GM23338 (cell line): ENCODE measurements around the gene STAU1. TPM values are rescaled to one million over a fixed set of nuclear protein-coding genes. Genes with fewer than 3 reads are reported as not detected.

ENCODE experiments used
- ATAC-seq: fragments of 200-7000 bp; cut with Tn5 transposase; 3 replicates; pipeline ENCODE4 v1.9.1; 2020
- DNase-seq: peaks from one replicate; pipeline ENCODE4 v3.0.0-alpha.2; 2015; ENCODE audit warnings: low spot score
- H2AFZ ChIP-seq: fragments of 200-600 bp; sonication (generic); 2 replicates; pipeline ENCODE4 v1.8.0; 2016; ENCODE audit warnings: antibody characterized with exemption, mild to moderate bottlenecking, moderate library complexity
- H3F3A ChIP-seq: fragments of 200-600 bp; sonication (generic); replicated peaks from 2 replicates; pipeline ENCODE4 v1.8.0; 2017; ENCODE audit warnings: antibody characterized with exemption, mixed run types, low read depth
- H3K27ac ChIP-seq: fragments of 200-600 bp; sonication (generic); 2 replicates; pipeline ENCODE4 v1.6.1; 2016; ENCODE audit warnings: low read depth
- H3K27me3 ChIP-seq: fragments of 200-600 bp; sonication (generic); 2 replicates; pipeline ENCODE4 v1.8.0; 2016; ENCODE audit warnings: mild to moderate bottlenecking, mixed run types, moderate library complexity; ENCODE audit not compliant: insufficient read depth
- H3K36me3 ChIP-seq: fragments of 200-600 bp; sonication (generic); 2 replicates; pipeline ENCODE4 v1.8.0; 2016; ENCODE audit warnings: mild to moderate bottlenecking; ENCODE audit not compliant: insufficient read depth
- H3K4me1 ChIP-seq: fragments of 200-600 bp; sonication (generic); 2 replicates; pipeline ENCODE4 v1.8.0; 2016; ENCODE audit warnings: mild to moderate bottlenecking, moderate library complexity; ENCODE audit not compliant: insufficient read depth
- H3K4me2 ChIP-seq: fragments of 200-600 bp; sonication (generic); 2 replicates; pipeline ENCODE4 v1.7.1; 2017; ENCODE audit warnings: mixed run types
- H3K4me3 ChIP-seq: fragments of 200-600 bp; sonication (generic); 2 replicates; pipeline ENCODE4 v1.6.1; 2016; ENCODE audit warnings: mixed run types
- H3K79me2 ChIP-seq: fragments of 200-600 bp; sonication (generic); replicated peaks from 2 replicates; pipeline ENCODE4 v1.8.0; 2017; ENCODE audit warnings: mild to moderate bottlenecking; ENCODE audit not compliant: insufficient read depth
- H3K9me2 ChIP-seq: fragments of 200-600 bp; sonication (generic); 2 replicates; pipeline ENCODE4 v1.8.0; 2017; ENCODE audit not compliant: insufficient read depth
- H4K20me1 ChIP-seq: fragments of 200-600 bp; sonication (generic); replicated peaks from 2 replicates; pipeline ENCODE4 v1.8.0; 2017; ENCODE audit warnings: mild to moderate bottlenecking; ENCODE audit not compliant: insufficient read depth
- H3K27ac Mint-ChIP-seq: 2 replicates; pipeline ENCODE4 v1.8.0; 2020; ENCODE audit warnings: inconsistent platforms, mild to moderate bottlenecking, moderate library complexity, mixed read lengths
- H3K27me3 Mint-ChIP-seq: 3 replicates; pipeline ENCODE4 v1.8.0; 2022; ENCODE audit warnings: low read depth, mild to moderate bottlenecking, moderate library complexity, mixed read lengths, inconsistent platforms; ENCODE audit not compliant: insufficient read depth, poor library complexity
- H3K36me3 Mint-ChIP-seq: 3 replicates; pipeline ENCODE4 v1.8.0; 2021; ENCODE audit warnings: low read depth, mild to moderate bottlenecking, inconsistent platforms, moderate library complexity, mixed read lengths
- H3K4me1 Mint-ChIP-seq: 3 replicates; pipeline ENCODE4 v1.8.0; 2020; ENCODE audit warnings: mild to moderate bottlenecking, inconsistent platforms, mixed read lengths
- H3K4me3 Mint-ChIP-seq: 3 replicates; pipeline ENCODE4 v1.8.0; 2021; ENCODE audit warnings: moderate library complexity, mild to moderate bottlenecking, inconsistent platforms, mixed read lengths
- H3K9me3 Mint-ChIP-seq: 3 replicates; pipeline ENCODE4 v1.8.0; 2020; ENCODE audit warnings: moderate library complexity, mild to moderate bottlenecking, inconsistent platforms, mixed read lengths
- CREB1 ChIP-seq: fragments of 250-450 bp; sonication (Bioruptor Pico); IDR thresholded peaks from 2 replicates; pipeline ENCODE4 v1.5.0; 2020; ENCODE audit warnings: low read depth, mild to moderate bottlenecking, moderate library complexity
- CTCF ChIP-seq, 2 experiments: fragments of 200-600 bp in 1 of 2; sonication (generic) in 1 of 2; conservative IDR thresholded peaks; 2 replicates each; pipeline versions ENCODE4 v1.5.1 to v1.6.1; 2016 to 2017; ENCODE audit warnings: antibody characterized with exemption in 2 of 2, low read depth in 2 of 2, mild to moderate bottlenecking in 2 of 2, moderate library complexity in 1 of 2
- EZH2 ChIP-seq: fragments of 200-600 bp; sonication (generic); IDR thresholded peaks from one replicate; pipeline ENCODE4 v1.8.0; 2017; ENCODE audit warnings: antibody characterized with exemption, mild to moderate bottlenecking, low read depth; ENCODE audit not compliant: unreplicated experiment
- EZH2phosphoT487 ChIP-seq: fragments of 200-600 bp; sonication (generic); IDR thresholded peaks from one replicate; pipeline ENCODE4 v1.8.1; 2018; ENCODE audit warnings: antibody characterized with exemption; ENCODE audit not compliant: unreplicated experiment
- JUNB ChIP-seq: IDR thresholded peaks from one replicate; pipeline ENCODE4 v1.6.1; 2016; ENCODE audit warnings: antibody characterized with exemption; ENCODE audit not compliant: unreplicated experiment
- NANOG ChIP-seq: IDR thresholded peaks from 2 replicates; pipeline ENCODE4 v1.6.1; 2016; ENCODE audit warnings: antibody characterized with exemption, borderline replicate concordance
- POLR2AphosphoS5 ChIP-seq: IDR thresholded peaks from 2 replicates; pipeline ENCODE4 v1.6.1; 2016; ENCODE audit warnings: antibody characterized with exemption, low read depth
- STAT1 ChIP-seq: IDR thresholded peaks from one replicate; pipeline ENCODE4 v1.6.1; 2016; ENCODE audit warnings: antibody characterized with exemption; ENCODE audit not compliant: unreplicated experiment
- ZNF114 ChIP-seq: fragments of 250-450 bp; sonication (Bioruptor Pico); IDR thresholded peaks from 2 replicates; pipeline ENCODE4 v1.5.0; 2020; ENCODE audit warnings: mild to moderate bottlenecking, moderate library complexity
- ZNF331 ChIP-seq: fragments of 250-450 bp; sonication (Bioruptor Pico); IDR thresholded peaks from 2 replicates; pipeline ENCODE4 v1.5.0; 2020; ENCODE audit warnings: low read depth, mild to moderate bottlenecking, moderate library complexity
- ZNF462 ChIP-seq: fragments of 250-450 bp; sonication (Bioruptor Pico); IDR thresholded peaks from 2 replicates; pipeline ENCODE4 v1.5.0; 2020; ENCODE audit warnings: mild to moderate bottlenecking, moderate library complexity
- polyA plus RNA-seq: library from polyadenylated mRNA; unstranded; fragments of >200 nt; fragmentation: Nextera tagmentation; extraction: Ambion mirVana; gene quantifications from 2 replicates; pipeline ENCODE4 v1.2.1, GENCODE V29; 2016
- total RNA-seq: library from RNA; depleted of rRNA; stranded (reverse); fragments of >200 nt; shearing (Covaris generic); gene quantifications from 2 replicates; pipeline ENCODE4 v1.2.3, GENCODE V29; 2014

The STAU1 gene
- total and polyA plus RNA-seq, 2 experiments from 2014 or later = 102 TPM

GRCh38 chr20:49163696-49164095 is 24.4 kb downstream of the STAU1 start (continued):
- TF ChIP-seq ZNF462 (CRISPR knock-in tag) = no peak
- TF ChIP-seq NANOG = no peak
- TF ChIP-seq STAT1 = no peak
- no peak for TF ChIP-seq ZNF331
- TF ChIP-seq ZNF114 (CRISPR knock-in tag) = no peak
- TF ChIP-seq CREB1 (CRISPR knock-in tag) = no peak
- no peak for TF ChIP-seq EZH2

DNA sequence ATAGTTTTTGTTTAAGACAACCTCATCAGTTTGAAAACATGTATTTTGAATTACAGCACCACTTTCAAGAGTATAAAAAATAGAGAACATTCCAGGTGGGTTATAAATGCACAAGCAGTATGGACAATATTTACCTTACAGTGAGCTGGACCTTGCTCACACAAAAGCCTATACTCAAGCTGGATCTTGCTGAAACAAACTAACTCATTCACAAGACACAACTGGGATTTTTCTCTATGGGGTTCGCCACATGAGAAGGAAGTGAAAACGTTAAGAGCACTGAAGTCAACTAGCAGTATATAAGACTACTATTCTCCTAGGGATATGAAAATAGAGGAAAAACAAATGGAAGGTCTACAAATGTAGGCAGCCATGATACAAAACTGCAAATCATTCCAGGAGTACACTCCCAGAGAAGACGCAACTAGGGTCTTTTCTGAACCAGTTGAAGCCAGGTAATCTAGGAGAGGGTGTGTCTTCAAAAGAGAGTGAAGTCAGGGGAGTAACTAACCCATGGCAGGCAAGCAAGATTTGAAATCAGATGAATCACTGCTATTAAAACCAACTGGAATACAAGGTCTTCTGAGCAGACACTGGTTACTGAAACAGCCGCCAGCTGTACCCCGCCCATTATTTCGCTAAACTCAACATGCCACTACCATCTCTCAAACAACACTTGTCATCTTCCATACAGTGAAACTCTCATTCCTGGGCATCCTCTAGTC is 26.5 kb downstream of the STAU1 start:
- H3K27me3 ChIP-seq = no peaks in the 10 kb centered on the region
- no peak overlapping the region for H3K4me3 ChIP-seq
- H3K36me3 ChIP-seq = peaks cover 5% of the 10 kb centered on the region; the same call in 1 of the 2 replicates
- no peak overlapping the region for H3K27ac Mint-ChIP-seq
- H3K36me3 Mint-ChIP-seq = peaks cover 15% of the 10 kb centered on the region
- no peaks in the 10 kb centered on the region for H3K27me3 Mint-ChIP-seq
- H3K4me1 ChIP-seq = no peaks in the 10 kb centered on the region
- H3K9me3 Mint-ChIP-seq = no peaks in the 10 kb centered on the region
- DNase-seq (no peak), ATAC-seq (no peak)
- peaks cover 21% of the 10 kb centered on the region for H4K20me1 ChIP-seq
- no peak overlapping the region for H2AFZ ChIP-seq
- 0 out of 2 replicates have a peak overlapping the region, but pooled peaks have one; percentile 34 for H3K27ac ChIP-seq
- peaks cover 100% of the 10 kb centered on the region for H3K79me2 ChIP-seq
- no peaks in the 10 kb centered on the region for H3K9me2 ChIP-seq
- H3K4me2 ChIP-seq = no peak overlapping the region
- no peaks in the 10 kb centered on the region for H3F3A ChIP-seq
- H3K4me1 Mint-ChIP-seq = no peaks in the 10 kb centered on the region
- H3K4me3 Mint-ChIP-seq = no peak overlapping the region
- TF ChIP-seq STAT1 = no peak
- TF ChIP-seq ZNF114 (CRISPR knock-in tag) = no peak
- no peak for TF ChIP-seq POLR2AphosphoS5
- TF ChIP-seq CTCF (conservative IDR thresholded peaks at IDR 0.05; ENCODE audit: low read depth in 2 of 2) = no peak
- no peak for TF ChIP-seq JUNB
- no peak for TF ChIP-seq ZNF331
- no peak for TF ChIP-seq EZH2phosphoT487
- no peak for TF ChIP-seq EZH2
